ENCODE results near the gene TFF2. TPM values are rescaled to one million over a fixed set of nuclear protein-coding genes. Genes with fewer than 3 reads are reported as not detected.

The TFF2 gene
- total and polyA plus RNA-seq, 2 experiments from 2014 or later, result not detected

- in situ Hi-C loops (cut with MboI), result no loop called here
- 35 to 40% methylated on average over 6 of the region's 6 CpGs for WGBS, 2 experiments (ENCODE audit: low coverage in 1 of 2, low lambda C conversion rate in 2 of 2, missing lambda C conversion rate in 2 of 2)
Observed at GRCh38 chr21:42389449-42389835, 38.6 kb upstream of the TFF2 start.

GRCh38 chr21:42388740-42389448, 38.1 kb upstream of the TFF2 start:
- no peak overlapping the region for H3K27ac ChIP-seq
- H3K36me3 ChIP-seq (ENCODE audit: low read depth), result no peaks in the 10 kb centered on the region
- no peak overlapping the region for H3K4me3 ChIP-seq
- H3K9me2 ChIP-seq (ENCODE audit: insufficient read depth), result no peaks in the 10 kb centered on the region
- H4K20me1 ChIP-seq (ENCODE audit: insufficient read depth), result no peaks in the 10 kb centered on the region
- no peak overlapping the region for H2AFZ ChIP-seq
- no peaks in the 10 kb centered on the region for H3K9me3 ChIP-seq (ENCODE audit: low read depth)
- no peaks in the 10 kb centered on the region for H3K4me1 ChIP-seq (ENCODE audit: insufficient read depth)
- H3K27me3 ChIP-seq (replicated peaks; ENCODE audit: insufficient read depth), result peaks cover 8% of the 10 kb centered on the region; the same call in 1 of the 2 replicates
- TF ChIP-seq EZH2 (IDR thresholded peaks at IDR 0.05; ENCODE audit: insufficient read depth, poor library complexity, severe bottlenecking) (no peak), EZH2phosphoT487 (IDR thresholded peaks at IDR 0.05; ENCODE audit: insufficient read depth, low read depth) (no peak)
- no peak for DNase-seq
- no peak overlapping the region for H3K4me2 ChIP-seq (ENCODE audit: unreplicated experiment)
- H3K9ac ChIP-seq, result no peak overlapping the region
- in situ Hi-C loops (cut with MboI), result no loop called here
- no peaks in the 10 kb centered on the region for H3F3A ChIP-seq (ENCODE audit: insufficient read depth)
- H3K79me2 ChIP-seq (ENCODE audit: insufficient read depth), result no peaks in the 10 kb centered on the region
- WGBS, 2 experiments (ENCODE audit: low coverage in 1 of 2, low lambda C conversion rate in 2 of 2, missing lambda C conversion rate in 2 of 2), result 42 to 44% methylated on average over 20 of the region's 20 CpGs

More at GRCh38 chr21:42389449-42389835, 38.6 kb upstream of the TFF2 start:
- Histone ChIP-seq H3K36me3 (ENCODE audit: low read depth) (no peaks in the 10 kb centered on the region), H3F3A (ENCODE audit: insufficient read depth) (no peaks in the 10 kb centered on the region), H3K4me3 (no peak overlapping the region), H3K4me2 (ENCODE audit: unreplicated experiment) (no peak overlapping the region), H3K9me3 (ENCODE audit: low read depth) (no peaks in the 10 kb centered on the region), H3K79me2 (ENCODE audit: insufficient read depth) (no peaks in the 10 kb centered on the region), H3K27ac (no peak overlapping the region), H3K9me2 (ENCODE audit: insufficient read depth) (no peaks in the 10 kb centered on the region), H2AFZ (no peak overlapping the region), H3K9ac (no peak overlapping the region), H4K20me1 (ENCODE audit: insufficient read depth) (no peaks in the 10 kb centered on the region), H3K4me1 (ENCODE audit: insufficient read depth) (no peaks in the 10 kb centered on the region), H3K27me3 (replicated peaks; ENCODE audit: insufficient read depth) (peaks cover 8% of the 10 kb centered on the region; the same call in 1 of the 2 replicates)
- no peak for TF ChIP-seq EZH2phosphoT487 (IDR thresholded peaks at IDR 0.05; ENCODE audit: insufficient read depth, low read depth)
- TF ChIP-seq EZH2 (IDR thresholded peaks at IDR 0.05; ENCODE audit: insufficient read depth, poor library complexity, severe bottlenecking), result no peak
- DNase-seq, result no peak

DNA sequence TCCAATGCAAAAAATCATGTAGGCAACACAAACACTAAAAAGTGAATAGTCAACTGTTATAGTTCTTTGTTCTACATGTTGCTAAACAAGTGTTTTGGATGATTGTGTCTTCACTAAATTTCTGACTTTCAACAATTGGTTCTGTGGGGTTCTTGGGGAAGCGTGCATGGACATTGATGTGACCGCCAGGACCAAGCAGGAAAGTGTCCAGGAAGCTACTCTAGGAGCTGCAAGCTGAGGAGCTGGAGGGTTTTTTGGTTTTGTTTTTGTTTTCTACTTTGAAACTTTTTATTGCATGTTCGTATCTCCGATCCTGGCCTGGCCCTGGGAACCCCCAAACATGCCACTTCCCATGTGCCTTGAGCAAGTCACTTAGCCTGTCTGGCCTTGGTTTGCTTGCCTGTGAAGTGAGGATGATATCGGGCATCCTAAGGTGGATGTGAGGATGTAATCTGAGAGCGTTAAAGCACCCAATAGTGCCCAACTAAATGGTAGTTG, 37.1 kb upstream of the TFF2 start:
- H3F3A ChIP-seq (ENCODE audit: insufficient read depth), result no peaks in the 10 kb centered on the region
- H3K9me2 ChIP-seq (ENCODE audit: insufficient read depth), result no peaks in the 10 kb centered on the region
- no peaks in the 10 kb centered on the region for H4K20me1 ChIP-seq (ENCODE audit: insufficient read depth)
- no peak overlapping the region for H3K27ac ChIP-seq
- in situ Hi-C loops (cut with MboI), result no loop called here
- no peak overlapping the region for H3K9ac ChIP-seq
- peaks cover 8% of the 10 kb centered on the region; the same call in 1 of the 2 replicates for H3K27me3 ChIP-seq (replicated peaks; ENCODE audit: insufficient read depth)
- no peaks in the 10 kb centered on the region for H3K36me3 ChIP-seq (ENCODE audit: low read depth)
- H3K4me2 ChIP-seq (ENCODE audit: unreplicated experiment), result no peak overlapping the region
- no peaks in the 10 kb centered on the region for H3K79me2 ChIP-seq (ENCODE audit: insufficient read depth)
- H3K4me3 ChIP-seq, result no peak overlapping the region
- WGBS, 2 experiments (ENCODE audit: low coverage in 1 of 2, low lambda C conversion rate in 2 of 2, missing lambda C conversion rate in 2 of 2), result 57 to 58% methylated on average over 6 of the region's 6 CpGs
- TF ChIP-seq EZH2 (IDR thresholded peaks at IDR 0.05; ENCODE audit: insufficient read depth, poor library complexity, severe bottlenecking) (no peak), EZH2phosphoT487 (IDR thresholded peaks at IDR 0.05; ENCODE audit: insufficient read depth, low read depth) (no peak)
- no peak for DNase-seq
- no peaks in the 10 kb centered on the region for H3K4me1 ChIP-seq (ENCODE audit: insufficient read depth)
- no peak overlapping the region for H2AFZ ChIP-seq
- no peaks in the 10 kb centered on the region for H3K9me3 ChIP-seq (ENCODE audit: low read depth)

DNA sequence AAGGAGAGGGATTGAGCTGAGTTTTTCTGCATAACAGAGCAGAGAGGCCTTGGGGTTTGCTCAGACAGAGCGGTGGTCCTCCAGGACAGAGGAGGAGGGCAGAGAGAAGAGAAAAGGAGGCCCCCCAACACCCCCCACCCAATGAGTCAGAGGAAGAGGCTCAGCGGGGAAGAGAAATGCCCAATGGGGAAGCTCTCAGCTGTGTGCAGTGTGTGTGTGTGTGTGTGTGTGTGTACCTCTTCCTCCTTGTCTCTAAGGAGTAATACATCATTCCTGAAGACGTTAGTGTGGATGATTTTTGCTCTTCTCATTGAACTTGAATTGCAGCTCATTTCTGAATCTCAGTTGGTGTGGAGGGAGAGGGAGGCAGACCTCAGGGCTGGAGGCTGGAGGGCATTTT, 36.4 kb upstream of the TFF2 start:
- Histone ChIP-seq H3K4me2 (ENCODE audit: unreplicated experiment) (no peak overlapping the region), H3K9ac (no peak overlapping the region), H3K27ac (no peak overlapping the region), H2AFZ (no peak overlapping the region), H3K27me3 (replicated peaks; ENCODE audit: insufficient read depth) (peaks cover 8% of the 10 kb centered on the region; the same call in 1 of the 2 replicates), H3K4me1 (ENCODE audit: insufficient read depth) (no peaks in the 10 kb centered on the region), H3K9me3 (ENCODE audit: low read depth) (no peaks in the 10 kb centered on the region), H3K79me2 (ENCODE audit: insufficient read depth) (no peaks in the 10 kb centered on the region), H3K9me2 (ENCODE audit: insufficient read depth) (no peaks in the 10 kb centered on the region), H3K36me3 (ENCODE audit: low read depth) (no peaks in the 10 kb centered on the region), H3K4me3 (no peak overlapping the region), H4K20me1 (ENCODE audit: insufficient read depth) (no peaks in the 10 kb centered on the region), H3F3A (ENCODE audit: insufficient read depth) (no peaks in the 10 kb centered on the region)
- in situ Hi-C loops (cut with MboI), result no loop called here
- no peak for TF ChIP-seq EZH2phosphoT487 (IDR thresholded peaks at IDR 0.05; ENCODE audit: insufficient read depth, low read depth)
- TF ChIP-seq EZH2 (IDR thresholded peaks at IDR 0.05; ENCODE audit: insufficient read depth, poor library complexity, severe bottlenecking), result no peak
- DNase-seq, result no peak
- WGBS, 2 experiments (ENCODE audit: low coverage in 1 of 2, low lambda C conversion rate in 2 of 2, missing lambda C conversion rate in 2 of 2), result 23 to 29% methylated on average over 3 of the region's 3 CpGs

Measured in GM23248 (cell line).